Stimulated activated CD8-positive, alpha-beta memory T cell treated with anti-CD3 and anti-CD28 coated beads, Interleukin-15, amount 100 ng/mL, for 48 hours (primary cell): ENCODE measurements around the gene IZUMO4.

Experiments used
- DNase-seq, 2 donors: peaks; one replicate each; pipeline ENCODE4 v3.0.0-alpha.2; 2020; ENCODE audit warnings: low read depth in 2 of 2

The IZUMO4 gene, protein sequence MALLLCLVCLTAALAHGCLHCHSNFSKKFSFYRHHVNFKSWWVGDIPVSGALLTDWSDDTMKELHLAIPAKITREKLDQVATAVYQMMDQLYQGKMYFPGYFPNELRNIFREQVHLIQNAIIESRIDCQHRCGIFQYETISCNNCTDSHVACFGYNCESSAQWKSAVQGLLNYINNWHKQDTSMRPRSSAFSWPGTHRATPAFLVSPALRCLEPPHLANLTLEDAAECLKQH

GRCh38 chr19:2096480-2097202 is at the start of gene IZUMO4:
Gene IZUMO4 (plus strand): TSS chr19:2096915. CDS start chr19:2096946, 31 bp downstream.
- peak; percentile 100 for DNase-seq

- DNase-seq = no peak
Observed at GRCh38 chr19:2047076-2047448, 49.7 kb upstream of the IZUMO4 start.

DNA sequence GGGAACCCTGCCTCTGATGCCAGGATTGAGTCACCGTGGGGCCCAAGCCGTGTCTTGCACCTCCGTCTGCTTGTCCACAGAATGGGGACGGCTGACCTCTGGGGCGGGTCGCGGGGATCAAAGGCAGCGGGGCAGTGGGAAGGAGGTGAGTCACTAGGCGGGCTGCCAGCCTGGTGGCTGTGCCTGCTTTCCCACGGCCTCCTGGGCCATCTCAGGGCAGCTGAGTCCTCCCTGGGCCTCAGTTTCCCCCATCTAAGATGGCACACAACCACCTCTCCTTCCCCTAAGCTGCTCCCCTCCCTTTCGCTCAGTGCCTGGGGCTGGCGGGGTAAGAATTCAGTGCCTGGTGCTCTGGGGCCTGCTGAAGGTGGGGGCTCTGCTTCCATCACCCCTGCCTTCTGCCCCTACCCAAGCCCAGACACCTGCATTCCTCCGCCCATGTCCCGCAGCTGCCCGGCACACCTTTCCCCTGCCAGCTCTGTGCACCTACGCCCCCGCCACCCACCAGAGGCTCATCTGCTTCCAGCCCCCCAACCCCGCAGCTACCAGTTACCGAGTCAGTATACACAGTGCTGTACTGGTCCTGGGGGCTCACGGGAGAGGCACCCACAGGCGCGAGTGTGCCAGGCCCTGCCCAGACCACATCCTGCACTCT is 49.1 kb upstream of the IZUMO4 start:
- DNase-seq = no peak

GRCh38 chr19:2048104-2048958 is 48.4 kb upstream of the IZUMO4 start:
- DNase-seq = no peak

DNA sequence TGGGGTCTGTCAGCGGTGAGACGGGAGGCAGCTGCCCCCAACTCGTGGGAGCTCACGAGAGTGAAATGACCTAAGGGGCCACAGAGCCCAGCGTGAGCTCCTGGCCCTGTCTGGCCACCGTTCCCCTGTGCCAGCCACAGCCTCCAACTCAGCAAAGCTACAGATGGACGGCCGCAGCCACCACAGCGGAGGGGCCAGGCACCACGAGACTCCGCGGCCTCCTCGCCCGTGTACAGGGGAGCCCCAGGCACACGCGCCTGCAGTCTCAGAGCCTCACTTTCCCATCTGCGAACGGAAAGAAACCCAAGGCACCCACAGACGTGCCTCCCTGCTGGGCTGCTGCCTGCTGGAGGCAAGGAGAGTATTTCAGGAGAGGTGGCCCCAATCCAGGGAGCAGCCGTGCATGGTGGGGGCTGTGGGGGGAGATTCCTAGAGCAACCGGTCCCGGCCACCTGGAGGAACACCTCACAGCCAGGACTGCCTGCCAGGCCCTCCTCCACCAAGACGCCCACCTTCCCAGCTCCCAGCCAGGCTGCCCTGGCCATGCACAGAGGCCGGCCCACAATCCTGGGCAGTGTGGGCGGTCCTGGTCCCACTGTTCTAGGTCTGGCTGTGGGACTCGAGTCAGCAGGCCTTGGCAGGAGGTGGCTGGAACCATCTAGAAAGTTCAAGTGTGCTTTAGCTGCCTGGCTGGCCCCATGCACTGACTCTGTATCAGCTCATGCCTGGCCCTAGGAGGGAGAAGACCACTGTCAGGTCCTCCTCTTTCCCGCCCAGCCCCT is 47.6 kb upstream of the IZUMO4 start:
- DNase-seq = no peak

DNA sequence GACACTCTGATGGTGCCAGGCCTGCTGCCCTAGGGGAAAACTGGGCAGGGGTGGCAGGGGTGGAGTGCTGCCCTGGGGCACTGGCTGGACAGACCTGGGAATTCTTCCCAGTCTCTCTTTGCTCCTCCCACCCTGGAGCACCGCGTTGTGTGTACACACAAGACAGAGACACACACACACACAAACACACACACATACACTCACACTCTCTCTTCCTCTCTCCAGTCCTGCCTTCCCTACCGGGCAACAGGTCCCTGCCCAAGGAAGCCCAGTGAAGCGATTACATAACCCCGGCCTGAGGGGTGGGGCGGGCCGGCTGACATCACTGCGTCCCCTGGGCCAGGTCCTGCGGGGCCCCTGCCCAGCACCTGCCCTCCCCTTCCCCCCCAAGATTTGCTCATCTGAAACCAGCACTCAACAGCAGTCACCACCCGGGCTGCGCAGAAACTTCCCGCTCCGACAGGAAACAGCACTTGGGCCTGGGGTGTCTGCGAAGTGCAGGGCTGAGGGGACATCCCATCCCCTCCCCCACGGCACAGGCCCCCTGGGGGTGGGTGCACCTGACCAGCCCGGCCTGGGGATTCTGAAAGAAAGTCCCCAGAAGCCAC is 46.9 kb upstream of the IZUMO4 start:
- DNase-seq = peak in 1 of 2 donors; percentile 43

DNA sequence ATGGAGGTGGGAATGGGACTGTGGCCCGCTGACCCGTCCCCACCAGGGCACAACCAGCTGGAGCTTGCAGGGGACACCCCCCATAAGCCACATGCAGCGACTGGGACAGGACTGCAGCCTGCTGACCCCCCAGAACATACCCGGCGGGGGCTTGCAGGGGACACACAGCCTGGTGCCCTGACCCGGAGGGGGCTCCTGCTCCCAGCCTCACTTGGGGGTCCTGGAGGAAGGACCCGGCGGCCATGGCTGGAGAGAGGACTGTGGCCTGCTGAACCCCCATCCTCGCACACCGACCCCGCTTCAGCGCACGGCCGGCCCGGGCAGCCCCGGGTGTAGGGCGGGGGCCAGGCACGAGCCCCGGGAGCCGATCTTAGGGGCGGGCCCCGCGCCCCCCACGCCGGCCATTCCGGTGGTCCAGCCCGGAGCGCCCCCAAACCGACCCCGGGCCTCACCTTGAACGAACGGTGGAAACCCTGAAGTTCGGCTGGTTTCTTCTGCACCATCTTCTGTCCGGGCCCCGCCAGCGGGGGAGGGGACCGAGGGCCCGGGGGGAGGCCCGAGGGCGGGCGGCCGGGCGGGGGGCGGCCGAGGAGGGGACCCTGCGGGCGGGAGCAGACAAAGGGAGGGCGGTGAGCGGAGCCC is 46.2 kb upstream of the IZUMO4 start:
- DNase-seq = no peak

- DNase-seq = peak; percentile 86 to 91
Observed at GRCh38 chr19:2050991-2051772, 45.5 kb upstream of the IZUMO4 start, which contains the start of gene MKNK2. Gene MKNK2 (minus strand): TSS chr19:2051244. CDS start chr19:2050851, 393 bp downstream.

- DNase-seq = no peak
Observed at GRCh38 chr19:2051773-2052704, 44.7 kb upstream of the IZUMO4 start.

DNA sequence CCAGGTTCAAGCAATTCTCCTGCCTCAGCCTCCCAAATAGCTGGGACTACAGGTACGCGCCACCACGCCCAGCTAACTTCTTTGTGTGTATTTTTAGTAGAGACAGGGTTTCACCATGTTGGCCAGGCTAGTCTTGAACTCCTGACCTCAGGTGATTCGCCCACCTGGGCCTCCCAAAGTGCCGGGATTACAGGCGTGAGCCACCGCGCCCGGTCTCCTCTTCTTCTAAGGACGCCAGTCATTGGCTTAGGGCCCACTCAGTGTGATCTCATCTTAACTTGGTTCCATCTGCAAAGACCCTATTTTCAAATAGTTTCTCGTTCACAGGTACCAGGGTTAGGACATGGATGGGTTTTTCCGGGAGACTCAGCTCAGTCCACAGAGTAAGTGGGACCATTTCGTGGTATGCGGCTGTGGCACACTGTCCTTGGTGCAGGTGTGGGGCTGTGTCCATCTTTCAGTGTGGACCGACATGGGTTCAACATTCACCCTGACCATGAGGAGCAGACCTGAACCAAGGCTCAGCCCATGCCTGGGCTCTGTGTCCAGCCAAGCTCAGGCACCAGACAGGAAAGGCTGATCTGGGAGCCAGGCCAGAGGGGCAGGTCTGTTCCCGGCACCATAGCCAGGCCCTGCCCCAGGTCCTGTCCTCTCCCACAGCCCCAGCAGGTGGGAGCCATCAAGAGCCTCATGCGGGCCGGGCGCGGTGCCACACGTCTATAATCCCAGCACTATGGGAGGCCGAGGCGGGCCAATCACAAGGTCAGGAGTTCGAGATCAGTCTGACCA is 42.9 kb upstream of the IZUMO4 start:
- DNase-seq = no peak

DNA sequence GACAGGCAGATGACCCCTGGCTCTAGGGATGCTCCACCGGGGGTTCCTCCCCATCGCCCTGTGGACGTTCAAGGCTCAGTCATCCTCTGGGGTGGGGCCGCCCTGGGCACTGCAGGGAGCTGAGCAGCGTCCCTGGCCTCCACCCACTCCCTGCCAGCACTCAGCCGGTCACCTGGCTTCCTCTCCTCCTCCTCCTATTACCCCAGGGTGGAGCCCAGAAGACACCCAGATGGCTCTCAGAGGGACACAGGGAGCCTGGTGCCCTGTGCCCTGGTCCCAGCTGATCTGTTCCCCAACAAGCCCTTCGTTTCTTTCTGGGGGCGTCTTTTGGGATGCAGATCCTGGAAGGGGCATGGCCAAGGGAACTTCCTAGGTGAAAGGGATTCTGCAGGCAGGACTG is 42.0 kb upstream of the IZUMO4 start:
- DNase-seq = no peak

- DNase-seq = no peak
Observed at GRCh38 chr19:2055931-2056836, 40.5 kb upstream of the IZUMO4 start.

GRCh38 chr19:2056837-2057192 is 39.9 kb upstream of the IZUMO4 start:
- no peak for DNase-seq

- DNase-seq = no peak
Observed at GRCh38 chr19:2057484-2058469, 38.9 kb upstream of the IZUMO4 start.
